Activated T-cell treated with anti-CD3 and anti-CD28 coated beads, Interleukin-2, amount 50 U/mL, for 1 hour (primary cell): ENCODE data around the gene POLA2.
"Not testable (repeated sequence)": the region's sequence is repeated elsewhere in the genome, so short reads cannot be mapped to it uniquely, and the experiment has no call there.

Experiments used
- DNase-seq: peaks from one replicate; pipeline ENCODE4 v3.0.0-alpha.2; 2020

Gene POLA2

GRCh38 chr11:65243797-65244196 lies 18.0 kb upstream of the POLA2 start:
- DNase-seq: no peak

- DNase-seq: not testable (repeated sequence)
Observed at GRCh38 chr11:65245046-65245445, 16.7 kb upstream of the POLA2 start.

- DNase-seq: no peak
Observed at GRCh38 chr11:65246506-65246905, 15.3 kb upstream of the POLA2 start.

- not testable (repeated sequence) for DNase-seq
Observed at GRCh38 chr11:65248184-65248710, 13.5 kb upstream of the POLA2 start.

GRCh38 chr11:65251476-65251875 lies 10.3 kb upstream of the POLA2 start:
- no peak for DNase-seq

- DNase-seq: no peak
Observed at GRCh38 chr11:65254724-65255123, 7.0 kb upstream of the POLA2 start.

- no peak for DNase-seq
Observed at GRCh38 chr11:65258988-65259387, 2.8 kb upstream of the POLA2 start.

- no peak for DNase-seq
Observed at GRCh38 chr11:65260302-65260701, 1.5 kb upstream of the POLA2 start.

- no peak for DNase-seq
Observed at GRCh38 chr11:65260756-65261590, 789 bp upstream of the POLA2 start.

- no peak for DNase-seq
Observed at GRCh38 chr11:65262381-65262680, 569 bp downstream of the POLA2 start.

GRCh38 chr11:65262776-65263175 lies 1.0 kb downstream of the POLA2 start:
- DNase-seq: no peak

GRCh38 chr11:65264747-65265146 lies 3.0 kb downstream of the POLA2 start:
- DNase-seq: not testable (repeated sequence)

- no peak for DNase-seq
Observed at GRCh38 chr11:65266210-65266609, 4.4 kb downstream of the POLA2 start.

GRCh38 chr11:65274735-65275682 lies 13.2 kb downstream of the POLA2 start:
- DNase-seq: no peak

GRCh38 chr11:65275906-65276305 lies 14.1 kb downstream of the POLA2 start:
- no peak for DNase-seq

GRCh38 chr11:65277631-65278277 lies 16.0 kb downstream of the POLA2 start:
- DNase-seq: no peak

GRCh38 chr11:65278356-65278755 lies 16.6 kb downstream of the POLA2 start:
- no peak for DNase-seq

- no peak for DNase-seq
Observed at GRCh38 chr11:65279279-65279678, 17.5 kb downstream of the POLA2 start.

- no peak for DNase-seq
Observed at GRCh38 chr11:65279741-65280440, 18.1 kb downstream of the POLA2 start.

- no peak for DNase-seq
Observed at GRCh38 chr11:65280646-65281045, 18.9 kb downstream of the POLA2 start.

- DNase-seq: no peak
Observed at GRCh38 chr11:65286686-65287085, 24.9 kb downstream of the POLA2 start.

GRCh38 chr11:65287601-65288000 lies 25.8 kb downstream of the POLA2 start:
- DNase-seq: no peak
